ENCODE data around the gene EXOSC6. TPM values are rescaled to one million over a fixed set of nuclear protein-coding genes. Genes with fewer than 3 reads are reported as not detected.
"Not testable (repeated sequence)": the region's sequence is repeated elsewhere in the genome, so short reads cannot be mapped to it uniquely, and the experiment has no call there.

EXOSC6 gene
- total RNA-seq, 1 donor from 2014 or later = 27.1 TPM

GRCh38 chr16:70289229-70290094 is 37.7 kb upstream of the EXOSC6 start, which contains the start of gene AARS1:
Gene AARS1, minus strand, starts transcription at chr16:70289506. Its CDS starts 6,743 bp downstream, at chr16:70282763.
- no peaks in the 10 kb centered on the region for H3K4me1 ChIP-seq
- peak within 1 kb of the TSS; percentile 99 for H3K27ac Mint-ChIP-seq
- H2AFZ ChIP-seq (replicated peaks) = peak within 1 kb of the TSS; percentile 37
- peaks cover 47% of the 10 kb centered on the region for H3K79me2 ChIP-seq (ENCODE audit: low read depth)
- H4K20me1 ChIP-seq (ENCODE audit: low read depth) = peaks cover 14% of the 10 kb centered on the region
- H3F3A ChIP-seq (ENCODE audit: low read depth) = peaks cover 12% of the 10 kb centered on the region
- DNase-seq (ENCODE audit: low spot score) = peak; percentile 99
- H3K9me3 ChIP-seq (ENCODE audit: low read depth) = no peaks in the 10 kb centered on the region
- H3K9ac ChIP-seq = peak within 1 kb of the TSS; percentile 86
- no peaks in the 10 kb centered on the region for H3K27me3 ChIP-seq
- no peaks in the 10 kb centered on the region for H3K9me3 Mint-ChIP-seq
- peaks cover 6% of the 10 kb centered on the region for H3K36me3 Mint-ChIP-seq
- peak within 1 kb of the TSS; percentile 100 for H3K4me3 Mint-ChIP-seq
- peak within 1 kb of the TSS; percentile 97 for H3K27ac ChIP-seq
- H3K4me3 ChIP-seq = peak within 1 kb of the TSS; percentile 79
- TF ChIP-seq, protein P1, sequence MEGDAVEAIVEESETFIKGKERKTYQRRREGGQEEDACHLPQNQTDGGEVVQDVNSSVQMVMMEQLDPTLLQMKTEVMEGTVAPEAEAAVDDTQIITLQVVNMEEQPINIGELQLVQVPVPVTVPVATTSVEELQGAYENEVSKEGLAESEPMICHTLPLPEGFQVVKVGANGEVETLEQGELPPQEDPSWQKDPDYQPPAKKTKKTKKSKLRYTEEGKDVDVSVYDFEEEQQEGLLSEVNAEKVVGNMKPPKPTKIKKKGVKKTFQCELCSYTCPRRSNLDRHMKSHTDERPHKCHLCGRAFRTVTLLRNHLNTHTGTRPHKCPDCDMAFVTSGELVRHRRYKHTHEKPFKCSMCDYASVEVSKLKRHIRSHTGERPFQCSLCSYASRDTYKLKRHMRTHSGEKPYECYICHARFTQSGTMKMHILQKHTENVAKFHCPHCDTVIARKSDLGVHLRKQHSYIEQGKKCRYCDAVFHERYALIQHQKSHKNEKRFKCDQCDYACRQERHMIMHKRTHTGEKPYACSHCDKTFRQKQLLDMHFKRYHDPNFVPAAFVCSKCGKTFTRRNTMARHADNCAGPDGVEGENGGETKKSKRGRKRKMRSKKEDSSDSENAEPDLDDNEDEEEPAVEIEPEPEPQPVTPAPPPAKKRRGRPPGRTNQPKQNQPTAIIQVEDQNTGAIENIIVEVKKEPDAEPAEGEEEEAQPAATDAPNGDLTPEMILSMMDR (IDR thresholded peaks at IDR 0.05) = no peak
- TF ChIP-seq EZH2 (IDR thresholded peaks at IDR 0.05) (no peak), EZH2phosphoT487 (IDR thresholded peaks at IDR 0.05) (no peak)
- no peaks in the 10 kb centered on the region for H3K36me3 ChIP-seq
- peaks cover 5% of the 10 kb centered on the region for H3K4me1 Mint-ChIP-seq
- peaks cover 3% of the 10 kb centered on the region for H3K27me3 Mint-ChIP-seq (ENCODE audit: insufficient read depth, low read depth)
- peak within 1 kb of the TSS; percentile 78 for H3K4me2 ChIP-seq

DNA sequence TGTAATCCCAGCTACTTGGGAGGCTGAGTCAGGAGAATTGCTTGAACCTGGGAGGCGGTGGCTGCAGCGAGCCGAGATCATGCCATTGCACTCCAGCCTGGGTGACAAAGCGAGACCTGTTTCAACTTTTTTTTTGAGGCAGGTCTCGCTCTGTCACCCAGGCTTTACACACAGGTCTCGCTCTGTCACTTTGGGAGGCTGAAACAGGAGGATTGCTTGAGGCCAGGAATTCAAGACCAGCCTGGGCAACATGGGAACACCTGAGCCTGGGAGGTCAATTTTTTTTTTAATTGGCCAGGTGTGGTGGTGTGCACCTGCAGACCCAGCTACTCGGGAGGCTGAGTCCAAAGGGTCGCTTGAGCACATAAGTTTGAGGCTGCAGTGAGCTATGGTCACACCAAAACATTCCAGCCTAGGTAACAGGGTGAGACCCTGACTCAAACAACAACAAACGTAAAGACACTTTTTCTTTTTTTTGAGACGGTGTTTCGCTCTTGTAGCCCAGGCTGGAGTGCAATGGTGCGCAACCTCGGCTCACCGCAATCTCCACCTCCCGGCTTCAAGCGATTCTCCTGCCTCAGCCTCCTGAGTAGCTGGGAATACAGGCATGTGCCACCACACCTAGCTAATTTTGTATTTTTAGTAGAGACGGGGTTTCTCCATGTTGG is 35.7 kb upstream of the EXOSC6 start:
- not testable (repeated sequence) for H3K9me3 Mint-ChIP-seq; H3K9me3 ChIP-seq (ENCODE audit: low read depth); H3K27ac Mint-ChIP-seq; H3K4me1 Mint-ChIP-seq; H3K27ac ChIP-seq; H3K27me3 ChIP-seq; H3K4me1 ChIP-seq; H2AFZ ChIP-seq (replicated peaks); H3K36me3 ChIP-seq; H3K9ac ChIP-seq; DNase-seq (ENCODE audit: low spot score); H3K27me3 Mint-ChIP-seq (ENCODE audit: insufficient read depth, low read depth)
- Mint-ChIP-seq H3K36me3 (peaks cover 14% of the 10 kb centered on the region), H3K4me3 (peak overlapping the region; percentile 82)
- H3K79me2 ChIP-seq (ENCODE audit: low read depth) = peaks cover 65% of the 10 kb centered on the region
- H3F3A ChIP-seq (ENCODE audit: low read depth) = peaks cover 12% of the 10 kb centered on the region
- peaks cover 14% of the 10 kb centered on the region for H4K20me1 ChIP-seq (ENCODE audit: low read depth)
- peak overlapping the region; percentile 78 for H3K4me2 ChIP-seq
- H3K4me3 ChIP-seq = peak overlapping the region; percentile 79

DNA sequence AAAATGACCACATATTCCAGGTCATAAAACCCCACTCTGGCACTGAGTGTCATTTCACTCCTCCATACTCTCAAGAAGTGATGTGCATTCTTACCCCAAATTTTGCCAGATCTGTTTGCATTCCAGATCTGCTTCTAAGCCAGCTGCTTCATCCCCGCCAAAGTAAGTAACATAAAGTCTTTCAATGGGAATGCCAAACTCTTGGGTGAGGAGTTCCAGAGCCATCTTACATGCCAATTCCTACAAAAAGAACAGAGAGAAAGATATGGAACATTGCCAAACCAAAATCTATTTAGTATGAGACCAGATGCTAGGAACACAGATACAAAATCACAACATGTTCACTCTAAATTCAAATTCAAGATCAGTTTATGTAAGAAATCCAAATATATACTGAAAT is 24.7 kb upstream of the EXOSC6 start:
- Histone ChIP-seq H3K27ac (no peak overlapping the region), H3K36me3 (peaks cover 13% of the 10 kb centered on the region), H4K20me1 (ENCODE audit: low read depth) (peaks cover 11% of the 10 kb centered on the region), H3K4me3 (no peak overlapping the region), H3K27me3 (no peaks in the 10 kb centered on the region), H3K9me3 (ENCODE audit: low read depth) (no peaks in the 10 kb centered on the region), H2AFZ (replicated peaks) (no peak overlapping the region), H3K79me2 (ENCODE audit: low read depth) (peaks cover 35% of the 10 kb centered on the region), H3K4me1 (no peaks in the 10 kb centered on the region), H3F3A (ENCODE audit: low read depth) (peaks cover 4% of the 10 kb centered on the region), H3K4me2 (no peak overlapping the region), H3K9ac (no peak overlapping the region)
- no peak for TF ChIP-seq EZH2 (IDR thresholded peaks at IDR 0.05)
- TF ChIP-seq EZH2phosphoT487 (IDR thresholded peaks at IDR 0.05) = no peak
- TF ChIP-seq, protein P1 (IDR thresholded peaks at IDR 0.05) = no peak
- Mint-ChIP-seq H3K9me3 (no peaks in the 10 kb centered on the region), H3K36me3 (peaks cover 35% of the 10 kb centered on the region), H3K4me3 (no peak overlapping the region), H3K27ac (no peak overlapping the region), H3K4me1 (no peaks in the 10 kb centered on the region), H3K27me3 (ENCODE audit: insufficient read depth, low read depth) (no peaks in the 10 kb centered on the region)
- DNase-seq (ENCODE audit: low spot score) = no peak

Data from neural progenitor cell (in vitro differentiated cells).